Tongue (tissue), 2 donors: ENCODE data around the gene IFI16. TPM values are rescaled to one million over a fixed set of nuclear protein-coding genes. Genes with fewer than 3 reads are reported as not detected.
"Not testable (repeated sequence)": the region's sequence is repeated elsewhere in the genome, so short reads cannot be mapped to it uniquely, and the experiment has no call there.

ENCODE experiments used
- DNase-seq: peaks from one replicate; pipeline ENCODE4 v3.0.0-alpha.2; 2015
- total RNA-seq: library from RNA; depleted of rRNA; stranded (reverse); fragments of >200 nt; gene quantifications from one replicate; pipeline ENCODE4 v1.2.3, GENCODE V29; 2014

Gene IFI16
- total RNA-seq, 1 donor from 2014 or later = 45.0 TPM

GRCh38 chr1:159100589-159100988 lies 90.9 kb downstream of the IFI16 start:
- DNase-seq = no peak

DNA sequence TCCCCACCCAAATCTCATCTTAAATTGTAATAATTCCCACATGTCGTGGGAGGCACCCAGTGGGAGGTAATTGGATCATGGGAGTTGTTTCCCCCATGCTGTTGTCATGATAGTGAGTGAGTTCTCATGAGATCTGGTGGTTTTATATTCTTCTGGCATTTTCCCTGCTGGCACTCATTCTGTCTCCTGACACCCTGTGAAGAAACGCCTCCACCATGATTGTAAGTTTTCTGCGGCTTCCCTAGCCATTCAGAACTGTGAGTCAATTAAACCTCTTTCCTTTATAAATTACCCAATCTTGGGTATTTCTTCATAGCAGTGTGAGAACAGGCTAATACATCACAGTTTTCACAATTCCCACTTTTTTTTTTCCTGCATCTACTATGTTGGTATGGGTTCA lies 93.3 kb downstream of the IFI16 start:
- not testable (repeated sequence) for DNase-seq

Other genes starting within 250 kb of the IFI16 start
- gene OR6N1, start 237.7 kb upstream of the IFI16 start, total RNA-seq = not detected
- gene OR6N2, start 228.7 kb upstream of the IFI16 start, total RNA-seq = not detected
- gene MNDA, start 178.6 kb upstream of the IFI16 start, total RNA-seq = 5.9 TPM
- gene PYHIN1, start 78.4 kb upstream of the IFI16 start, total RNA-seq = 0.21 TPM
- not detected for gene AIM2, start 66.9 kb downstream of the IFI16 start, total RNA-seq
- gene CADM3, start 161.7 kb downstream of the IFI16 start, total RNA-seq = 0.41 TPM
- gene ACKR1, start 195.0 kb downstream of the IFI16 start, total RNA-seq = 10.3 TPM